22Rv1 (cell line): ENCODE results near the gene SETBP1.

Experiments
- ZFX ChIP-seq: fragments of 450-650 bp; IDR thresholded peaks from 2 replicates; pipeline ENCODE4 v1.6.1; 2017; ENCODE audit warnings: antibody characterized with exemption, borderline replicate concordance
- TF ChIP-seq, protein P1 (sequence below): fragments of 450-650 bp; IDR thresholded peaks from 2 replicates; pipeline ENCODE4 v1.5.1; 2017; ENCODE audit warnings: mild to moderate bottlenecking

DNA sequence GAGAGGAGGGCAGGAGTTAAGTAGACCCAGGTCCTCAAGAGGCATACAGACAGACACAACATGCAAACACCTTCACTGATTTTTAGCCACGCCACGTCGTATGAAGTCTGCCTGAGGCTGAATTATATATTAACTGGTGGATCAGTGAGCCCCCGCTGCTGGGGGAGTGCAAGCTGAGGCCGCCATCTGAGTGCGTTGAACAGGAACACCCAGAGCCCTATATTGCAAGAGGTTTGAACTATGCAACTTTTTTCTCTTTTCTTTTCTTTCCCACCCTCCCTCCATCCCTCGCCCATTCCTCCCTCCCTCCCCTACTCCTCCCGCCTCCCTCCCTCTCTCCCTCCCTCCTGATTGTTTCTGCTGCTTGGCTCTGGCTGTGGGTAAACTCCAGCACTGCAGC, 30.2 kb downstream of the SETBP1 start:
- TF ChIP-seq, protein P1, sequence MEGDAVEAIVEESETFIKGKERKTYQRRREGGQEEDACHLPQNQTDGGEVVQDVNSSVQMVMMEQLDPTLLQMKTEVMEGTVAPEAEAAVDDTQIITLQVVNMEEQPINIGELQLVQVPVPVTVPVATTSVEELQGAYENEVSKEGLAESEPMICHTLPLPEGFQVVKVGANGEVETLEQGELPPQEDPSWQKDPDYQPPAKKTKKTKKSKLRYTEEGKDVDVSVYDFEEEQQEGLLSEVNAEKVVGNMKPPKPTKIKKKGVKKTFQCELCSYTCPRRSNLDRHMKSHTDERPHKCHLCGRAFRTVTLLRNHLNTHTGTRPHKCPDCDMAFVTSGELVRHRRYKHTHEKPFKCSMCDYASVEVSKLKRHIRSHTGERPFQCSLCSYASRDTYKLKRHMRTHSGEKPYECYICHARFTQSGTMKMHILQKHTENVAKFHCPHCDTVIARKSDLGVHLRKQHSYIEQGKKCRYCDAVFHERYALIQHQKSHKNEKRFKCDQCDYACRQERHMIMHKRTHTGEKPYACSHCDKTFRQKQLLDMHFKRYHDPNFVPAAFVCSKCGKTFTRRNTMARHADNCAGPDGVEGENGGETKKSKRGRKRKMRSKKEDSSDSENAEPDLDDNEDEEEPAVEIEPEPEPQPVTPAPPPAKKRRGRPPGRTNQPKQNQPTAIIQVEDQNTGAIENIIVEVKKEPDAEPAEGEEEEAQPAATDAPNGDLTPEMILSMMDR, result no peak
- no peak for TF ChIP-seq ZFX
